ENCODE measurements around the gene SOBP.

GRCh38 chr6:107707346-107708275 lies 217.7 kb downstream of the SOBP start:
- no peak for TF ChIP-seq CTCF (IDR thresholded peaks at IDR 0.05)
- no peak for TF ChIP-seq POLR2A (IDR thresholded peaks at IDR 0.05)

All from upper lobe of left lung (tissue), 4 donors.